HG03108 (cell line): Measurements from ENCODE around the gene UGT2A3.
"Not testable (repeated sequence)": the region's sequence is repeated elsewhere in the genome, so short reads cannot be mapped to it uniquely, and the experiment has no call there.

Experiments
- ATAC-seq: cut with Tn5 transposase; IDR thresholded peaks from one replicate; pipeline ENCODE4 v1.9.1; 2021; ENCODE audit warnings: moderate library complexity; ENCODE audit not compliant: unreplicated experiment

UGT2A3 gene

DNA sequence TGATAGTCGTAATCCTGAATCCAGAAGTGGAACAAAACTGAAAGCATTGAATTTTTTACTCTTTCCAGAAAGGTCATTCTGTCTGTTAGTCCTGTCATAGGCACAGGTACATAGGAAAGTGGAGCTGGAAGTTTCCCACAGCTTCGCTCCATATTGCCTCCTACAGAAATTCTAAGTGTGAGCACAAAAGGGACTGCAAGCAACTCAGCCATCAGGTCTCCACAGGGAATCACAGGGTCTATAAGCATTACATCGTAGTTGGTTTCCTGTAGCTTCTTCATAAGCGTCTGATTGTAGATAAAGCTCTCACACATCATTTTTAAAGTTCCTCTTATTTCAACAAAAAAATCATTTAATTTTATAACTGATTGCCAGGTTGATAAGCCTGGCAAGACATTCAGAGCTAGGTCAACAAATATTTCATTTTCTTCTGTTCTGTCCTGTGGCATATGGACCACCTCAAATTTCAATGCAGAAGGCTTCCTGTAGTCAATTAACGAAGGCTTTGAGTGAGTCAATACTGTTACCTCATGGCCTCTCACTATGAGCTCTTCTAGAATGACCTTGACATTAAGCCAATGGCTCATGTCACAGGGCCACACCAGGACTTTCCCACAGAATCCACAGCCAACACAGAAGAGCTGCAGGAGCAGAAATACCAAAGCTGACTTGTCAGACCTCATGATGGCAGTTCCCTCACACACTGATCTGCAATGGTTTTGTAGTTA lies at the start of gene UGT2A3:
Gene UGT2A3, minus strand, starts transcription at position 727 of the 728 bp plus-strand sequence. Its CDS starts 44 bp downstream, at position 683.
- no peak for ATAC-seq

DNA sequence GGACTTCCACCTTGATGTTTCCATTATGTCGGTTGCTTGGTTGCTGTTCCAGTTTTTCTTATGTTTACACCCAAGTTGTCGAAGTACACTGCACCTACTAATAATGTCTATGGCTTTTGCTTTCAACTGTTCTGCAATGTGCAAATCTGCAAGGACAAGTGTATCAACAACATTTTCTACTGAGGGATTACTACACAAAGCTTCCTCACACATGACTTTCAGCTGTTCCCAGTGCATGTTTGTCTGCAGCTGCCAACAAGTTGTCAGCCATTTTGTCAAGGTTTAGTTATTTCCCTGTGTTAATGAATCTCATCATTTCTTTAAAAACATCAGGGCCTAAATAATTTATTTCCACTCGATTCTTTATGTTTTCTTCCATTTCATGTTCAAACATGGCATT lies 45.4 kb upstream of the UGT2A3 start:
- ATAC-seq, result no peak

DNA sequence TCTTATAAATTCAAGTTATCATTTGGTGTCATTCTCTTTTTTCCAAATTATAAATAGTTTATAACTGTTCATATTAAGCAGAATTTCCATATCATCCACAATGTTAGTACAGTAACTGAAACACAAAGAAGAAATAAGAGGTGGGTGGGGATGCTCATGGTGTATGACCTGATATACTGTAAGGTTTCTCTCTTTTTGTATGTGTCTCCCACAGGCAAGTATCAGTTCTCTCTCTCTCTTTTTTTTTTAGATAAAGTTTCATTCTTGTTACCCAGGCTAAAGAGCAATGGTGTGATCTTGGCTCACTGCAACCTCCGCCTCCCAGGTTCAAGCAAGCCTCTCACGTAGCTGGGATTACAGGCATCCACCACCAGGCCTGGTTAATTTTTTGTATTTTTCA lies 43.7 kb upstream of the UGT2A3 start:
- no peak for ATAC-seq

DNA sequence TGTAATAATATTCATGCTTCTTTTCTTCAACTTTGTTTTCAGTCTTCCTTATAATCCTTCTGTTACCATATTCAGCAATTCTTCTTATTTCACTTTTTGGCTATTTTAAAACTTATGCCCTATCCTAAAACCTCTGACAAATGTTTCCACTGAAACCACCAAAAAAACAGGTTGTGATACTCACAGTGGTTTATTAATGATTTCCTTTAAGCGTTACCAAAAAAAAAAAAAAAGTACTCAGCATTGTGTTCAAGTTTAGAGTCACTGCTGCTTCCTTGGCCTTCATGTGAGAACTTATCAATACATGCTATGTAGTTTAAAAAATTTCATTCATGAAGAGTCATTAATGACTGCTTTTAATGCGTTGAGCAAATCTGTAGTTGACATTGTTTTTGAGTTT lies 35.4 kb upstream of the UGT2A3 start:
- peak; percentile 85 for ATAC-seq

DNA sequence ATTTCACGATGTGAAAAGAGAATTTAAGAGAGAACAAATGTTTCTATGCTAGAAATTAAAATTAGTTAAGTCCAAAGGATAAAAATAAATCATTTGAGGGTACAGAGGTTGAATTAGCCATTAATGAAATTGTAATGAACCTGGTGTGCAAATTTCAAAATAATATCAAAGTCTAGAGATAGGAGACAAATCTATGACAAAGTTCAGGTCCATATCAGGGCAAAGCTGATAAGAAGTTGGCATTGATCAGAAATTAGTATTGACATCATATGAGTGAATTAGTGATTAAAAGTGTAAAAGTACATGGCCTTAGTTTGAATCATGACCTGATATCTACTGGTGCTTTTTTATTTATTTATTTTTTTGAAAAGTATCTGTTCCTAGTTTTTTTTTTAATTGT lies 33.8 kb upstream of the UGT2A3 start:
- no peak for ATAC-seq

DNA sequence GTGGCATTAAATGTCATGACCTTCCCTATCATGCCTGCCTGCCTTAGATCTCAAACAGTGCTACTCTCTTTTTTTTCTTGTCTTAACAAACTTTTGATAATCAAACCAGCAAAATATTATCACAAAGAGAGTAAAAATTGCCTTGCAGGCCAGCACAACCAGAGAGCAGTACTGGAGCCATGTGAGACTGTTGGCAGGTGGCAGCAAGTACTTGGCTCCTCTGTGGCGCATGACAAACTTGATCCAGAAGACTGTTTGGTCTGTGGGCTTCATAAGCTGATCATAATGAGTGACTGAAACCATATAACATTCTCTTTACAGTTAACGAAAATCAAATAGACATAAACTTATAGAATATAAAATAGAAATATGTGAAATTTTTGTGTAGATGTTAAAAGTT lies 33.3 kb upstream of the UGT2A3 start:
- no peak for ATAC-seq

DNA sequence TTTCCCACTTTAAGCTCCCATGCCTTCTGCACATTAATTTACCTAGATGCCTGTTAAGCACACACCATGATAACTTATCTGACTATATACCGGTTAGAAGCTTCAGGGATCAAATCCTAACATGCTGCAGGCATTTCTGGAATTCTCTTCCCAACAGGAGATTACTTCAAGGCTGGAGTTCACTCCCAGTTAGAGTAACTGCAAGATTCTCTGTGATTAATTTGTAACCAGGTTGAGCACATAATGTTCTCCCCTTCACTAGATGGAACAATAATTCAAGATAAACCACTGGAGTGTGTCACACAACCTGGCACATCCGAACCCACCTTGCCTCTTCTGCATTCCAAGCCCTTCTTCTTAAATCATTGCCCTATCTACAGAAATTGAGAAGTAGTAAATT lies 11.8 kb upstream of the UGT2A3 start:
- no peak for ATAC-seq

DNA sequence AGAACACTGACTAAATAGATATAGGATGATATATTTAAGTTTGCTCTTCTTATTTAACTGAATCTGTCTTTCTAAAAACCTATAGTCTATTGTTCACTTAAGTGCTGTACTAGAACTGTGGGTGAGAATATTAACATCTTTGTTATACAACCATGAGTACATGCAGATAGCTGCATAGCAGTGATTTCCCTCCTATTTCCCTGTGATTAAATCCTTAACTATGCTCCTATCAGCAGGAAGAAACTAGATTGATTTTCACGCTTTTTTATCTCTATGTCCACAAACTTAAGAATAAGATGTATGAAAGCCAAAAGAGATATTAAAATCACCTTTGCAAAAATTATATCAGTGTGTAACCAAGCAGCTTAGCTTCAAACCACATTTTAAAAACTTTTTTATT lies 11.3 kb upstream of the UGT2A3 start:
- ATAC-seq, result no peak

DNA sequence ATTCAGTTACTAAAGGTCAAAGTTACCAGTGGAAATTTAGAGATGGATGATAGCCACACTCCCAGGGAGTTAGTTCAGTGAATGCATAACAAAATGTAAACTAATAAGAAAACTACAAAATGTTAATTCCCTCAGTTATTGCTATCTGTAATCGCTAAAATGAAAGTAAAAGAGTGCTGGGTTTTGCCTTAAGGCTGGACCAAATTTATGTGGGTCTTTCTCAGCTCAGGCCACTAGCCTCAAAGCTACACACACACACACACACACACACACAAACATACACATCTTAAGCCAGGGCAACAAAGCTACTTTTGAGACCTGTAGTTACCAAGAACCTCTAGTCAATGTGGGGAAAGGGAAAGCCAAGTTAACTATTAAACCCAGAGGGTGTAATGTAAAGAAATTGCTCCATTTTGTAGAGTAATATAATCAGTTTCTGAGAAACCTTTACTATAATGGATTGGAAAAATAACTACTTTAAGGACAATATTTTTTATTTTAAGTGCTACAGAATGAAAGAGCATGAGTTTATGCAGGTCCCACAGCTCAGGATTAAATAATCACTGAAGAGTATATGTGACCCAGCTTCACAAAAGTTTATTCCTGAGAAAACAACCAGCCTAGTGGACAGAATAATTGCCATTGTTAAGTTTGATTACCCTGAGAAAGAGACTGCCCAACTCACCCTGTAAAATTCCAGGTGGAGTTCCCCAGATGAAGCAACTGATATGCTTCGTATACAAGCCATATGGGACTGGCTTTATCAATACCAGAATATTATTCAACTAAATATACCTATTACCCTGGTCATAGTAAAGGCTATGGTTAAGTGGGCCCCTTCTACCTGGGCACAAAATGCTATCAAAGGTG lies 8.9 kb upstream of the UGT2A3 start:
- no peak for ATAC-seq

DNA sequence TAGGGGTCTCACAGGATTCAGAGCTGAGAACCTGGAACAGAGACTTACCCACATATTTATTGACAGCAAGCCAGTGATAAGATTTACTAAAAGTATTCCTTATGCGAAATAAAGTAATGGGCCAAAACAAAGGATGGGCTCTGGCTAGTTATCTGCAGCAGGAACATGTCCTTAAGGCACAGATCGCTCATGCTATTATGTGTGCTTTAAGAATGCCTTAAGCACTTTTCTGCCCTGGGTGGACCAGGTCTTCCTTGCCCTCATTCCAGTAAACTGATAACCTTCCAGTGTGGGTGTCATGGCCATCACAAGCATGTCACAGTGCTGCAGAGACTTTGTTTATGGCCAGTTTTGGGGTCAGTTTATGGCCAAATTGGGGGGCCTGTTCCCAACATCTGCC lies 7.5 kb upstream of the UGT2A3 start:
- ATAC-seq, result not testable (repeated sequence)

DNA sequence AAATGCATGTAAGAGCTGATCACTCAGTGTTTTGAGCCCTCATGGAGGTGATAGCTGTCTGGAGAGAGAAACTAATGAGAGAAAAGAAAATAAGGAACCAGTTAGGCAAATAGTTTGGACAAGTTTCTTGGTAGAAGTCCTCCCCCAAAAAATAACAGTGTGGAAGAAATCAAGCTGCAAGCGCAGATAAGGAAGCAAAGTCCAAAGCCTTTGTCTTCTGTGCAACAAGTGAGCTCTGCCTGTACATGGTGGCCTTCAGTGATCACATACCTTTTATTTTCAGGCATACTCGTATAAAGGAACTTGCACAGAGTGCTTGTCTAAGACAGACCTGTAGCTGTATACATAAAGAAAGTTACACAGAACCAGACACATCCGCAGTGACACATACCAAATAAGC lies 2.5 kb upstream of the UGT2A3 start:
- no peak for ATAC-seq

DNA sequence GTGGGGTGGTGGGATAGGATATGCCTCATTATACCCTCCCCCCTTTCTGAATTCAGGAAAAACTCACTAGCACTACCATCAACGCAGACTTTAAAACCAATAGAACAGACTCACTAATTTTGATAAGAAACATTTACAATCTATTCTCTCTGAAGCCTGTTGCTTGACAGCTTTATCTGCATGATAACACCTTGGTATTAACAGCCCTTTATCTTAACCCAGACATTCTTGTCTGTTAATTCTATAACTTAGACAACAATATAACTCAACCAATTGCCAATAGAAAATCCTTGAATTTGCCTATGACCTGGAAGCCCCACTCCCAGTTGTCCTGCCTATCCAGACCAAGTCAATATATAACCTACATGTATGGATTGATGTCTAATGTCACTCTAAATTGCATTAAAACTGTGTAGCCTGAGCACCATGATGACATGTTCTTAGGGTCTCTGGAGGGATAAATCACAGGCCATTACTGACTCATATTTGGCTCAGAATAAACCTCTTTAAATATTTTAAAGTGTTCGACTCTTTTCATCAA lies 1.5 kb upstream of the UGT2A3 start:
- ATAC-seq, result no peak

DNA sequence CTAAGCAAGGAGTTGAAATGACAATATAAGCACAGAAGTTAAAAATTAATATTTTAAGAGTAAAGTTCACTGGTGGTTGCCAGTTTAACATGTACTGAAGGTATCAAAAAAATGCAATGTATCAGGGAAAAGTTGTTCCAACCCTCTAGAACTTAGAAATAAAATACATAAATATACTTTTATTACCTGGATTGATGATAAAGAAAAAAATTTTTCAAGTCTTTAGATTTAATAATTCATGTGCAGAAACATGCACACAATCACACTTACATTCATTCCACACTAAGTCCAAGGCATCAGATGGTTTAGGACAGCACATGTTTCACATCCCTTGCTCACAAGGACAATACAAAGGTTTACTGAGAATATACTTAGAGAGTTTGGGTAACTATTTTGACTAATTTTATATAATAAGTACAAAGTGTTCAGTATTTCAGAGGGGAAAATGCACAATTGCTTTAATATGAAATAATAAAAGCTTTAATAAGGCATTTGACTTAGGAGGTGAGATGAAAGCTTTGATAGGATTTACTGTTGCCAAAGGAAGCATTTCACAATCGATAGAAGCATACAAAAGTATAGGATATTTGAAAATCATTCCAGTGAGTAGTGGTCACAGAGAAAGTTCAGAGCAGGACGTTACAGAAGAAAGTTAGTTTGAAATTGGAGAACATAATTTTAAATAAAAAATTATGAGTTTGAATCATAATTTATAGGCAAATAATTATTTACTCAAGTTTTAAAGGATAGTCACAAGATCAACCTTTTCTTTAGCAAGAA lies 392 bp upstream of the UGT2A3 start:
- ATAC-seq, result no peak

DNA sequence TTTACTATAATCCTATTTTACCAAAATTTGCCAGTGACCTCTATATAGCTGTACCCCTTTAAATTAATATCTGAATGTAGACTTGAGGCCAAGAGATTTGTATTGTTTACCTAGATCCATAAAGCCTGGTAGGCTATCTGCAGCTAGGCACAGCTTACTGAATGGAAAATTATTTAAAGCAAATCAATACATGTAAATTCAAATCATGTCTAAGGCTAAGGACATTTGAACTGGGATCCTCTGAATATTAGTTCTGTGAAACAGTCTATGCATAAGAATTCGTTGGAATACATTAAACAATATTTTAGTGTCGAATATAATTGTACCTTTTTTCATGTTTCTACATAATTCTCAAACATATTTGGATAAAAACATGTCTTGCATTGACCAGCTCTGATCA lies 1.6 kb downstream of the UGT2A3 start:
- no peak for ATAC-seq

DNA sequence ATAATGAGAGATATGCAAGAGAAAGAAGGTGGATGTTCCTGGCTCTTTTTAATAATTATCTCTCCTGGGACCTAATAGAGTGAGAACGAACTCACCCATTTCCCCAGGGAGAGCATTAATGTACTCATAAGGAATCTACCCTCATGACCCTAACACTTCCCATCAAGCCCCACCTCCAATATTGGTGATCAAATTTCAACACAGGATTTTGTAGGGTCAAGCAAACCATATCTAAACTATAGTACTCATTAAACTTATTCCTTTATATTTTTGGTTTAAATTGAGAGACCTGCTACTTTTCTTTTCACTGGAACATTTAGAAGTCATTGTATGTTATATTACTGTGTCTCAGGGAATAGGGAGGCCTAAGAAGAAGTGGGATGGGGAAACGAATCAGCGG lies 2.6 kb downstream of the UGT2A3 start:
- ATAC-seq, result no peak

DNA sequence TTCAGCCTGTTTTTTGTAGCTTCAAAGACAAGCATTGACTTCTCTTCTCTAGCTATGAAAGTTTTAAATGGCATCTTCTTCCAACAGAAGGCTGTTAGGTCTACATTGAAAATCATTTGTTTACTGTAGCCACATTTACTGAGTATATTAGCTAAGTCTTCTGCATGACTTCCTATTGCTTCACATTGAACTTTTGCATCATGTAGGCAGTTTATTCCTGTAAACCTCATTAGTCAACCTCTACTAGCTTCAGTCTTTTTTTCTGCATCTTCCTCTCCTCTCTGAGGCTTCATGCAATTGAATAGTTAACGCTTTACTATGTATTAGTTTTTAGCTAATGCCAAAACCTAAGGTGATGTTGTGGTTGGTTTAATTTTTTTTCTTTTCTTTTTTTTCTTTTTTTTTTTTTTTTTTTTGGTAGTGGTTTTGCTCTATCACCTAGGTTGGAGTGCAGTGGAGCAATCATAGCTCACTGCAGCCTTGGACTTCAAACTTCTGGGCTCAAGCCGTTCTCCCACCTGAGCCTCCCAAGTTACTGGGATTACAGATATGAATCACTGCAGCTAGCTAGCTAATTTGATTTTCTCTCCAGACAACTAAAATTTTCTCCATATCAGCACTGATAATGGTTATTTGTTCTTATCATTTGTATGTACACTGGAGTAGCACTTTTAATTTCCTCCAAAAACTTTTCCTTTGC lies 3.4 kb downstream of the UGT2A3 start:
- ATAC-seq, result no peak

DNA sequence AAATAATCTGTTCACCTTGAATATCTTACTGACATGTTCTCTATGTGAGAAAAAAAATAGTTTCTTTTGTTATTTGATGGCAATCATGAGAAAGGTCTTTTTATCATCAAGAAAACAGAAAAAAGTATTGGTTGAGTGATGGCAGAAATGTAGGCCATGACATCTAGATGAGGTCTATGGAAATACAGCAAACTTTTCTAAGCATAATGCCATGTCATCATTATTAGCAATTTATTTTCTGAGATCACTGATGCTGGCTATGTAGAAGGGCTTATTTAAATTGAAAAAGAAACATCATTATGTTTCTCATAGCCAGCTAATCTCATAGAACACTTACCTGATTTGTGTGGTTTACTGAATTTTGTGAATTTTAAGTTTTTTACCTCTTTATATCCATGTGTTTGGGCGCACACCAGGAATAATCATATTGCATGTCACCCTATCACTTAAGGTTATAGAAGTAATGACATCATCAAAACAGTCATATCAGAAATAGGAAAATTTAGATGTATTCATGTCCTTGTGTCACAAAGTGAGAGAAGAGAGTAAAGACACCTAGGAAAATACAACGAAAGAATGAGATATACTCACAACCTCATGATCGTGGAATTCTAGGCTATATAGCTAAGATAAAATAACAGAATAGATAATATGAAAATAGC lies 22.4 kb downstream of the UGT2A3 start:
- no peak for ATAC-seq

DNA sequence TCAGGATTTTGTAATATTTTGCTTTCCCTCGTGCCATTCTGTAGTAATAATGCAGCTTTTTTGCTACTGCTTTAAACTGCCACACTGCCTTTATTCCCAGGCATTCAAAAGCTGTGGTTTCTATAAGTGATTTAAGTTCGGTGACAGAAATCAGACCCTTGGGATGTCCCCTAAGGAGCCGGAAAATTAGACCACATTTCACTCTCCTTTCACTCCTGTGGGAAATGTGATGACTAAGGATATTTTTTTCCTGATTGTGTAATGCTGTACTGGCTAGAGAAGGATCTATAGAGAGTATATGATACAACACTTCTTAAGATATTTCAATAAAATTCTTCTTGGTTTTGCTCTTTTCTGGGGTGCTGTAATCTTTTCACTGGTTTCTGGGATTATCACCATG lies 24.4 kb downstream of the UGT2A3 start:
- ATAC-seq, result no peak

DNA sequence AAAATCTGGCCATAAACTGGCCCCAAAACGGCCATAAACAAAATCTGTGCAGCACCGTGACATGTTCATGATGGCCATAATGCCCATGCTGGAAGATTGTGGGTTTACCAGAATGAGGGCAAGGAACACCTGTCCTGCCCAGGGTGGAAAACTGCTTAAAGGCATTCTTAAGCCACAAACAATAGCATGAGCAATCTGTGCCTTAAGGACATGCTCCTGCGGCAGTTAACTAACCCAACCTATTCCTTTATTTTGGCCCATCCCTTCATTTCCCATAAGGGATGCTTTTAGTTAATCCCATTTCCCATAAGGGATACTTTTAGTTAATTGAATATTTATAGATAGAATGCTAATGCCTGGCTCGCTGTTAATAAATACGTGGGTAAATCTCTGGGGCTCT lies 29.4 kb downstream of the UGT2A3 start:
- ATAC-seq, result not testable (repeated sequence)

DNA sequence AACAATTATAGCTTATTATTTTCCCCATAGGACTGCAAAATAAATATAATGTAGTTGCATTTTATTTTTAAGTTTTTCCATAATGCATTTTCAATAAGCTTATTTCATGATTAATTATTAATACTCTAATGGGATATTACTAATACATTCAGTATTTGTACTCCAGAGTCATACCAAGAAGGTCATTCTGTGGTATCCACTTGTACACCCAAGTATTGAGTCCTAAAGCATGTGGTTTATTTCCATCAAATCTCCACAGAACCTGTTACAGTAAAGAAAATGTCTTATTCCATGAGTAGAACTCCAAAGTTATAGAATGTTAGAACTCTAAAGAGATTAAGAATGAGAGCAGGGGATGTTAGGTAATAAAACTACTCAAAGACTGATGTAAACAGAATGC lies 30.6 kb downstream of the UGT2A3 start:
- no peak for ATAC-seq
